ENCODE measurements around the gene NAA10.
A peak's percentile ranks its signal among the peaks of the same experiment; 100 is the strongest.

The NAA10 gene

DNA sequence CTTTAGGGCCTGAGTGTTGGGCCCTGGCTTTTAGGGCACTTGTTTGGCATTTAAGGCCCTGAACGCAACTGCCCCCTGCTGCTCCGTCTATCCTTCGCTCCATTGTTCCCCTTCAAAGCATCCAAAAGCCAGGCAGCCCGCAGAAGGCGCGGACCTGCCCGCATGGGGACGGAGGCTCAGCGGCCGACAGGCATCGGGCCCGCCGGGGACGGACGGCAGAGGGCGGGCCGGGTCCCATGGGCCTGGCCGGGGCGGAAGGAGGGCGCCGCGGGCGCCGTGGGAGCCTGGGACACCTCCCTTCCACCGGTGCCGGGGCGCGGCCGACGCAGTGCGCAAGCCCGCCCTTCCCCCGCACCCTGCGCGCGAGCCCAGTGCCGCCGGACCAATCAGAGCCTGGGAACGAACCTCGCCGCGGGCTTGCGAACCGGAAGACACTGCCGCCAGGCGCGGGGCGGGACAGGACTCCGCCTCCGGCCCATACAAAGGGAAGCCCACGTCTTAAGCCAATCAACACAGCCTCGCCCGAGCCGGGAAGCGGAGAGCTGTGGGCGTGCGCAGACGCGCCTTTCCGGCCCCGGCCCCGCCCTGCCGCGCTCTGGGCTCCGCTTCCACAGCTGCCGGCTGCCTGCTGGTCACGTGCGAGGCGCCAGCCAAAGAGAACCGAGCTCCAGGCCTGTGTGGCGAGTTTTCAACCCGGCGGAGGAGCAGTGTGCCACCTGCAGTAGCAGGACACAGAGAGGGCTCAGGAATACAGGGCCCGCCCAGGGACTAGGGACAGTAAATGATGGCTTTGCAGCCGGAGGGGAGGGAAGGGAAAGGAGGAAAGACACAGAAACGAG is 6.7 kb downstream of the NAA10 start:
- peak overlapping the region; percentile 63 for H3K4ac ChIP-seq (ENCODE audit: low read depth, low read length)
- peaks cover 7% of the 10 kb centered on the region for H3K79me1 ChIP-seq (ENCODE audit: low read length)
- peak overlapping the region; percentile 90 for H3K4me2 ChIP-seq (ENCODE audit: low read length)
- peaks cover 7% of the 10 kb centered on the region for H3K79me2 ChIP-seq (ENCODE audit: control insufficient read depth, insufficient read depth, low read length, poor library complexity)
- peak overlapping the region; percentile 59 for H2AFZ ChIP-seq (ENCODE audit: insufficient read depth, low read length, poor library complexity)
- DNase-seq = peak; percentile 94 to 98
- peak overlapping the region; percentile 65 for H2BK120ac ChIP-seq (ENCODE audit: insufficient read depth, low read length, poor library complexity)
- peak overlapping the region; percentile 96 for H4K8ac ChIP-seq (ENCODE audit: low read depth, low read length)
- peak overlapping the region; percentile 34 for H2BK5ac ChIP-seq (ENCODE audit: low read depth, low read length, poor library complexity)
- H3K18ac ChIP-seq (ENCODE audit: low read length) = peak overlapping the region; percentile 42
- no CpG with 5 or more reads among the region's 76 CpGs for WGBS (ENCODE audit: extremely low coverage, insufficient coverage, insufficient read length)
- H3K4me3 ChIP-seq (ENCODE audit: low read depth, low read length) = peak overlapping the region; percentile 76
- peak overlapping the region; percentile 99 for H2AK5ac ChIP-seq (ENCODE audit: low read length)
- peak overlapping the region; percentile 75 for H3K14ac ChIP-seq (ENCODE audit: low read length)
- no peak overlapping the region for H3K23ac ChIP-seq (ENCODE audit: low read length)
- H3K9ac ChIP-seq (ENCODE audit: low read length) = peak overlapping the region; percentile 92
- no peaks in the 10 kb centered on the region for H3K9me3 ChIP-seq (ENCODE audit: insufficient read depth, low read depth, low read length)
- H3K27me3 ChIP-seq (ENCODE audit: insufficient read depth, low read length) = no peaks in the 10 kb centered on the region
- H4K91ac ChIP-seq (ENCODE audit: low read depth, low read length) = peak overlapping the region; percentile 95
- peak overlapping the region; percentile 94 for H3K27ac ChIP-seq (ENCODE audit: low read depth, low read length)
- peak overlapping the region; percentile 97 for H4K12ac ChIP-seq (ENCODE audit: low read depth, low read length)
- no peak overlapping the region for H2BK12ac ChIP-seq (ENCODE audit: low read length)
- peaks cover 12 to 22% of the 10 kb centered on the region in 2 experiments for H3K4me1 ChIP-seq (ENCODE audit: control insufficient read depth in 1 of 2, insufficient read depth in 2 of 2, low read length in 2 of 2)
- H3K36me3 ChIP-seq (ENCODE audit: control insufficient read depth in 1 of 2, insufficient read depth in 2 of 2, low read length in 2 of 2) = peaks cover 36 to 37% of the 10 kb centered on the region in 2 experiments

DNA sequence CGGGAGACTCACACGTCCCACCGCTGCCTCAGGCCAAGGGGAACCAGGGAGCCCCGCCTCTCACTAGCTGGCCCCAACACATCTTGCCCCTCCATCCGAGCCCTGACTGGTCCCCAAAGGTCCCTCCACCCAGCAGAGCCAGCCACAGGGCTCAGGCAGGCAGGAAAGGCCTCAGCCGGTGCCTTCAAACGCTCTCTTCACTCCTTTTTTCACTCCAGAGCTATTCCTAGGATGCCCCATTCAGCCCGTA is 7.2 kb downstream of the NAA10 start:
- peak overlapping the region; percentile 34 for H2BK5ac ChIP-seq (ENCODE audit: low read depth, low read length, poor library complexity)
- H3K4me1 ChIP-seq (ENCODE audit: control insufficient read depth in 1 of 2, insufficient read depth in 2 of 2, low read length in 2 of 2) = peaks cover 12 to 22% of the 10 kb centered on the region in 2 experiments
- no peak overlapping the region for H2BK12ac ChIP-seq (ENCODE audit: low read length)
- peaks cover 7% of the 10 kb centered on the region for H3K79me2 ChIP-seq (ENCODE audit: control insufficient read depth, insufficient read depth, low read length, poor library complexity)
- peaks cover 7% of the 10 kb centered on the region for H3K79me1 ChIP-seq (ENCODE audit: low read length)
- peak overlapping the region; percentile 59 for H2AFZ ChIP-seq (ENCODE audit: insufficient read depth, low read length, poor library complexity)
- peak overlapping the region; percentile 65 for H2BK120ac ChIP-seq (ENCODE audit: insufficient read depth, low read length, poor library complexity)
- no peaks in the 10 kb centered on the region for H3K9me3 ChIP-seq (ENCODE audit: insufficient read depth, low read depth, low read length)
- H4K12ac ChIP-seq (ENCODE audit: low read depth, low read length) = peak overlapping the region; percentile 97
- peak overlapping the region; percentile 75 for H3K14ac ChIP-seq (ENCODE audit: low read length)
- H2AK5ac ChIP-seq (ENCODE audit: low read length) = peak overlapping the region; percentile 99
- no peaks in the 10 kb centered on the region for H3K27me3 ChIP-seq (ENCODE audit: insufficient read depth, low read length)
- peak overlapping the region; percentile 95 for H4K91ac ChIP-seq (ENCODE audit: low read depth, low read length)
- H3K4me2 ChIP-seq (ENCODE audit: low read length) = peak overlapping the region; percentile 90
- peak overlapping the region; percentile 92 for H3K9ac ChIP-seq (ENCODE audit: low read length)
- H3K23ac ChIP-seq (ENCODE audit: low read length) = no peak overlapping the region
- H3K27ac ChIP-seq (ENCODE audit: low read depth, low read length) = peak overlapping the region; percentile 94
- WGBS (ENCODE audit: extremely low coverage, insufficient coverage, insufficient read length) = no CpG with 5 or more reads among the region's 8 CpGs
- H3K36me3 ChIP-seq (ENCODE audit: control insufficient read depth in 1 of 2, insufficient read depth in 2 of 2, low read length in 2 of 2) = peaks cover 33 to 34% of the 10 kb centered on the region in 2 experiments
- H3K4ac ChIP-seq (ENCODE audit: low read depth, low read length) = peak overlapping the region; percentile 63
- DNase-seq = no peak
- H3K4me3 ChIP-seq (ENCODE audit: low read depth, low read length) = peak overlapping the region; percentile 76
- peak overlapping the region; percentile 96 for H4K8ac ChIP-seq (ENCODE audit: low read depth, low read length)
- peak overlapping the region; percentile 42 for H3K18ac ChIP-seq (ENCODE audit: low read length)

DNA sequence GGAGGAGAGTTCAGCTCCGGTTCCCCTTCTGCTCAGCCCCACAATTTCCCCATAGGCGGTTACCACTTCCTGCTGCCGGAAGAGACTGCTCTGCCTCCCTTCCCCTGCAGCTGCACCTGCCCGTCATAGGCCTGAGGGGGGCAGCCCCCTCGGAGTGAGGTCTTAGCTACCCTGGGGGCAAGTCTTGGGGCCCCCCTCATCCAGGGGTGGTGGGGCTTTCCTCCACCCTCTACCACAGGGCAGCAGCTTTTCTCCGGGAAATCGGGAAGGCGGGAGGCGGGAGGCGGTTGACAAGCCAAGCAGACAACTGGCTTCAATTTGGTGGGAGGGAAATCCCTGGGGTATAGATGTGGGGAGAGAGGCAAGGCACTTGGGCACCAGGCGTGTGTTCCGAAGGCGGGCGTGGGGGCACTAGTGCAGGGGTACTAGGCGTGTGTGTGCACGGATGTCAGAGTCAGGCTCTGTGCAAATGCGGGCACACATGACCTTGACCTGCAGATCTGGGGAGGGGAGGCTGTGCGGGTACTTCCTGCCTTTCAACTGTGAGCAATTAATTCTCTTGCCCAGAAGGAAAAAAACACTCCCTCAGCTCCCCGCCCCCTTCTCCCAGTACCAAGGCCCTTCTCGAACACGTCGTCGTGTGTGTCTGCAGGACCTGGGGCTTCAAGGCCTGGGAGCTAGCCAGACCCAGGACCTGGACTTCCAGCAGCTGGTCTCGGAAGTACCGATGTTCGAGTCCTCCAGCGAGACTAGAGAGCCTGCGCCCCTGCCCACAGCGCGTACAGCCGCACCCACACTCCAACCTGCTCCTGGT is 7.8 kb downstream of the NAA10 start:
- Histone ChIP-seq H2AK5ac (ENCODE audit: low read length) (peak overlapping the region; percentile 99), H2AFZ (ENCODE audit: insufficient read depth, low read length, poor library complexity) (peak overlapping the region; percentile 59), H2BK5ac (ENCODE audit: low read depth, low read length, poor library complexity) (peak overlapping the region; percentile 34), H3K9ac (ENCODE audit: low read length) (peak overlapping the region; percentile 92), H2BK120ac (ENCODE audit: insufficient read depth, low read length, poor library complexity) (peak overlapping the region; percentile 65), H4K8ac (ENCODE audit: low read depth, low read length) (peak overlapping the region; percentile 96), H3K4me2 (ENCODE audit: low read length) (peak overlapping the region; percentile 90), H3K14ac (ENCODE audit: low read length) (peak overlapping the region; percentile 75), H3K36me3 (ENCODE audit: control insufficient read depth in 1 of 2, insufficient read depth in 2 of 2, low read length in 2 of 2) (peaks cover 28 to 29% of the 10 kb centered on the region in 2 experiments), H3K9me3 (ENCODE audit: insufficient read depth, low read depth, low read length) (peaks cover 1% of the 10 kb centered on the region), H4K12ac (ENCODE audit: low read depth, low read length) (peak overlapping the region; percentile 97), H3K27me3 (ENCODE audit: insufficient read depth, low read length) (no peaks in the 10 kb centered on the region), H4K91ac (ENCODE audit: low read depth, low read length) (peak overlapping the region; percentile 95), H3K4ac (ENCODE audit: low read depth, low read length) (peak overlapping the region; percentile 63), H3K23ac (ENCODE audit: low read length) (no peak overlapping the region), H3K18ac (ENCODE audit: low read length) (peak overlapping the region; percentile 42), H3K79me1 (ENCODE audit: low read length) (peaks cover 7% of the 10 kb centered on the region), H2BK12ac (ENCODE audit: low read length) (no peak overlapping the region), H3K27ac (ENCODE audit: low read depth, low read length) (peak overlapping the region; percentile 94), H3K4me1 (ENCODE audit: control insufficient read depth in 1 of 2, insufficient read depth in 2 of 2, low read length in 2 of 2) (peaks cover 12 to 22% of the 10 kb centered on the region in 2 experiments), H3K79me2 (ENCODE audit: control insufficient read depth, insufficient read depth, low read length, poor library complexity) (peaks cover 7% of the 10 kb centered on the region), H3K4me3 (ENCODE audit: low read depth, low read length) (peak overlapping the region; percentile 76)
- peak in 1 of 2 donors; percentile 31 for DNase-seq
- no CpG with 5 or more reads among the region's 31 CpGs for WGBS (ENCODE audit: extremely low coverage, insufficient coverage, insufficient read length)

- Histone ChIP-seq H3K18ac (ENCODE audit: low read length) (peak overlapping the region; percentile 54), H2BK5ac (ENCODE audit: low read depth, low read length, poor library complexity) (no peak overlapping the region), H3K9ac (ENCODE audit: low read length) (no peak overlapping the region), H3K4ac (ENCODE audit: low read depth, low read length) (no peak overlapping the region), H4K91ac (ENCODE audit: low read depth, low read length) (peak overlapping the region; percentile 38), H4K8ac (ENCODE audit: low read depth, low read length) (no peak overlapping the region), H3K4me1 (ENCODE audit: control insufficient read depth in 1 of 2, insufficient read depth in 2 of 2, low read length in 2 of 2) (peaks cover 12 to 25% of the 10 kb centered on the region in 2 experiments), H3K4me3 (ENCODE audit: low read depth, low read length) (no peak overlapping the region), H3K27me3 (ENCODE audit: insufficient read depth, low read length) (no peaks in the 10 kb centered on the region), H4K12ac (ENCODE audit: low read depth, low read length) (no peak overlapping the region), H3K14ac (ENCODE audit: low read length) (no peak overlapping the region), H3K36me3 (ENCODE audit: control insufficient read depth in 1 of 2, insufficient read depth in 2 of 2, low read length in 2 of 2) (peaks cover 22 to 23% of the 10 kb centered on the region in 2 experiments), H3K4me2 (ENCODE audit: low read length) (peak overlapping the region; percentile 53), H2BK12ac (ENCODE audit: low read length) (peak overlapping the region; percentile 45), H2AK5ac (ENCODE audit: low read length) (peak overlapping the region; percentile 77), H3K79me1 (ENCODE audit: low read length) (peaks cover 7% of the 10 kb centered on the region), H3K79me2 (ENCODE audit: control insufficient read depth, insufficient read depth, low read length, poor library complexity) (peaks cover 7% of the 10 kb centered on the region), H2AFZ (ENCODE audit: insufficient read depth, low read length, poor library complexity) (no peak overlapping the region), H2BK120ac (ENCODE audit: insufficient read depth, low read length, poor library complexity) (peak overlapping the region; percentile 36), H3K27ac (ENCODE audit: low read depth, low read length) (no peak overlapping the region), H3K9me3 (ENCODE audit: insufficient read depth, low read depth, low read length) (peaks cover 2% of the 10 kb centered on the region), H3K23ac (ENCODE audit: low read length) (no peak overlapping the region)
- DNase-seq = no peak
- WGBS (ENCODE audit: extremely low coverage, insufficient coverage, insufficient read length) = no CpG with 5 or more reads among the region's 4 CpGs
Observed at GRCh38 chrX:153926552-153926857, 8.3 kb downstream of the NAA10 start.
